ENCODE data around the gene ADAMTSL1.

- TF ChIP-seq CTCF (IDR thresholded peaks at IDR 0.05; ENCODE audit: insufficient read depth, low read depth, low read length) (no peak), EZH2 (IDR thresholded peaks at IDR 0.05; ENCODE audit: insufficient read depth, low read length) (no peak)
Measured at GRCh38 chr9:18723366-18723765, 249.4 kb downstream of the ADAMTSL1 start.

Measured in astrocyte (in vitro differentiated cells and primary cell).